B cell (primary cell): Measurements from ENCODE around the gene SPAAR.

Experiments
- EZH2 ChIP-seq: IDR thresholded peaks from 2 replicates; pipeline ENCODE4 v1.6.1; 2012; ENCODE audit warnings: borderline replicate concordance, low read depth, mild to moderate bottlenecking, moderate library complexity, low read length; ENCODE audit not compliant: insufficient read depth, poor library complexity, severe bottlenecking
- TF ChIP-seq, protein P1 (sequence below): fragments of 200-600 bp; IDR thresholded peaks from one replicate; pipeline ENCODE4 v1.8.0; 2022; ENCODE audit warnings: antibody characterized with exemption, mild to moderate bottlenecking

- TF ChIP-seq, protein P1, sequence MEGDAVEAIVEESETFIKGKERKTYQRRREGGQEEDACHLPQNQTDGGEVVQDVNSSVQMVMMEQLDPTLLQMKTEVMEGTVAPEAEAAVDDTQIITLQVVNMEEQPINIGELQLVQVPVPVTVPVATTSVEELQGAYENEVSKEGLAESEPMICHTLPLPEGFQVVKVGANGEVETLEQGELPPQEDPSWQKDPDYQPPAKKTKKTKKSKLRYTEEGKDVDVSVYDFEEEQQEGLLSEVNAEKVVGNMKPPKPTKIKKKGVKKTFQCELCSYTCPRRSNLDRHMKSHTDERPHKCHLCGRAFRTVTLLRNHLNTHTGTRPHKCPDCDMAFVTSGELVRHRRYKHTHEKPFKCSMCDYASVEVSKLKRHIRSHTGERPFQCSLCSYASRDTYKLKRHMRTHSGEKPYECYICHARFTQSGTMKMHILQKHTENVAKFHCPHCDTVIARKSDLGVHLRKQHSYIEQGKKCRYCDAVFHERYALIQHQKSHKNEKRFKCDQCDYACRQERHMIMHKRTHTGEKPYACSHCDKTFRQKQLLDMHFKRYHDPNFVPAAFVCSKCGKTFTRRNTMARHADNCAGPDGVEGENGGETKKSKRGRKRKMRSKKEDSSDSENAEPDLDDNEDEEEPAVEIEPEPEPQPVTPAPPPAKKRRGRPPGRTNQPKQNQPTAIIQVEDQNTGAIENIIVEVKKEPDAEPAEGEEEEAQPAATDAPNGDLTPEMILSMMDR, result no peak
- no peak for TF ChIP-seq EZH2
Observed at GRCh38 chr9:35948901-35949318, 39.6 kb downstream of the SPAAR start.
